Fibroblast of lung (primary cell): ENCODE measurements around the gene DNPH1. TPM values are rescaled to one million over a fixed set of nuclear protein-coding genes. Genes with fewer than 3 reads are reported as not detected.

Experiments
- DNase-seq, 2 donors: peaks; one replicate each; pipeline versions ENCODE4 v3.0.0 to v3.0.0-alpha.2; 2010; ENCODE audit warnings: low read depth in 2 of 2
- H2AFZ ChIP-seq: 2 replicates; pipeline ENCODE4 v1.5.1; 2012; ENCODE audit warnings: low read length, control low read depth, inconsistent platforms
- H3K27ac ChIP-seq: 2 replicates; pipeline ENCODE4 v1.5.1; 2011; ENCODE audit warnings: low read length, control low read depth; ENCODE audit not compliant: insufficient read depth
- H3K27me3 ChIP-seq: 2 replicates; pipeline ENCODE4 v1.5.1; 2011; ENCODE audit warnings: mild to moderate bottlenecking, low read length; ENCODE audit not compliant: control insufficient read depth, insufficient read depth
- H3K36me3 ChIP-seq: 2 replicates; pipeline ENCODE4 v1.5.1; 2011; ENCODE audit warnings: low read length; ENCODE audit not compliant: control insufficient read depth, insufficient read depth
- H3K4me1 ChIP-seq: 2 replicates; pipeline ENCODE4 v1.5.1; 2011; ENCODE audit warnings: low read length; ENCODE audit not compliant: control insufficient read depth, insufficient read depth; ENCODE audit errors: extremely low read depth
- H3K4me2 ChIP-seq: 2 replicates; pipeline ENCODE4 v1.5.1; 2011; ENCODE audit warnings: low read length, control low read depth; ENCODE audit not compliant: insufficient read depth; ENCODE audit errors: extremely low read depth
- H3K4me3 ChIP-seq, 4 experiments: fragments of 200-600 bp in 1 of 4; sonication (generic) in 1 of 4; replicated peaks in 1 of 4; 2 replicates each; pipeline ENCODE4 v1.5.1; 2011 to 2016; ENCODE audit warnings: low read length in 4 of 4, low read depth in 3 of 4, mild to moderate bottlenecking in 3 of 4, control low read depth in 2 of 4, inconsistent platforms in 1 of 4, mixed read lengths in 1 of 4; ENCODE audit not compliant: insufficient read depth in 1 of 4; ENCODE audit errors: control extremely low read depth in 1 of 4
- H3K79me2 ChIP-seq: 2 replicates; pipeline ENCODE4 v1.5.1; 2012; ENCODE audit warnings: mild to moderate bottlenecking, low read length, inconsistent platforms; ENCODE audit not compliant: control insufficient read depth, insufficient read depth
- H3K9ac ChIP-seq: 2 replicates; pipeline ENCODE4 v1.5.1; 2011; ENCODE audit warnings: mild to moderate bottlenecking, low read length, control low read depth; ENCODE audit not compliant: insufficient read depth
- H3K9me3 ChIP-seq: 2 replicates; pipeline ENCODE4 v1.5.1; 2012; ENCODE audit warnings: low read depth, low read length; ENCODE audit not compliant: control insufficient read depth, insufficient read depth
- H4K20me1 ChIP-seq: 2 replicates; pipeline ENCODE4 v1.5.1; 2011; ENCODE audit warnings: low read length; ENCODE audit not compliant: control insufficient read depth, insufficient read depth; ENCODE audit errors: extremely low read depth
- CTCF ChIP-seq, 2 donors: IDR thresholded peaks in 1 of 2; conservative IDR thresholded peaks in 1 of 2; 1 replicate in 1 of 2; 2 replicates in 1 of 2; pipeline ENCODE4 v1.5.1; 2011 to 2012; ENCODE audit warnings: low read length in 2 of 2, control low read depth in 1 of 2, inconsistent platforms in 1 of 2, low read depth in 1 of 2, mild to moderate bottlenecking in 1 of 2
- EZH2 ChIP-seq: IDR thresholded peaks from 2 replicates; pipeline ENCODE4 v1.5.1; 2012; ENCODE audit warnings: low read length, control low read depth, mild to moderate bottlenecking; ENCODE audit errors: missing control alignments
- polyA plus RNA-seq, 2 donors: library from polyadenylated mRNA; depleted of rRNA in 1 of 2; stranded (reverse) in 1 of 2; unstranded in 1 of 2; fragments of >200 nt; gene quantifications; 2 replicates each; pipeline ENCODE4 v1.2.1, GENCODE V29; 2011 to 2012; ENCODE audit warnings: missing spikeins in 1 of 2
- total RNA-seq: library from RNA; depleted of rRNA; stranded (reverse); fragments of >200 nt; gene quantifications from 2 replicates; pipeline ENCODE4 v1.2.1, GENCODE V29; 2014

DNPH1 gene
- total and polyA plus RNA-seq, 2 donors (not counting 1 experiment from before 2014, with no cell fraction given): 31.2 to 52.5 TPM

- Histone ChIP-seq H3K36me3 (peaks cover 31% of the 10 kb centered on the region), H3K27ac (no peak overlapping the region), H3K79me2 (peaks cover 3% of the 10 kb centered on the region), H3K4me2 (no peak overlapping the region), H4K20me1 (no peaks in the 10 kb centered on the region), H3K4me3 (no peak overlapping the region), H3K4me1 (peaks cover 6% of the 10 kb centered on the region), H3K9ac (no peak overlapping the region), H2AFZ (no peak overlapping the region), H3K9me3 (no peaks in the 10 kb centered on the region), H3K27me3 (no peaks in the 10 kb centered on the region)
- no peak for TF ChIP-seq EZH2
- TF ChIP-seq CTCF (conservative IDR thresholded peaks at IDR 0.05 in 1 of 2, IDR thresholded peaks at IDR 0.05 in 1 of 2; ENCODE audit: low read depth in 1 of 2, low read length in 2 of 2): no peak
- no peak for DNase-seq
Measured at GRCh38 chr6:43183441-43183840, 45.8 kb downstream of the DNPH1 start.

- H3K27ac ChIP-seq: peak within 1 kb of the TSS; percentile 67
- H2AFZ ChIP-seq: peak within 1 kb of the TSS; percentile 56
- H3K79me2 ChIP-seq: peaks cover 3% of the 10 kb centered on the region
- H3K9me3 ChIP-seq: no peaks in the 10 kb centered on the region
- H3K27me3 ChIP-seq: no peaks in the 10 kb centered on the region
- H3K4me1 ChIP-seq: peaks cover 6% of the 10 kb centered on the region
- peak within 1 kb of the TSS; percentile 63 for H3K9ac ChIP-seq
- H3K4me3 ChIP-seq: peak within 1 kb of the TSS; percentile 57 to 92 (median 74)
- peaks cover 34% of the 10 kb centered on the region for H3K36me3 ChIP-seq
- TF ChIP-seq CTCF (conservative IDR thresholded peaks at IDR 0.05 in 1 of 2, IDR thresholded peaks at IDR 0.05 in 1 of 2; ENCODE audit: low read depth in 1 of 2, low read length in 2 of 2): no peak
- TF ChIP-seq EZH2: no peak
- no peaks in the 10 kb centered on the region for H4K20me1 ChIP-seq
- peak; percentile 68 to 75 for DNase-seq
- H3K4me2 ChIP-seq: peak within 1 kb of the TSS; percentile 97
Measured at GRCh38 chr6:43181942-43182860, 47.1 kb downstream of the DNPH1 start, which contains the start of gene CUL9. TSS of gene CUL9 (plus strand) at chr6:43182196. CDS start at chr6:43184311, 2,115 bp downstream.

GRCh38 chr6:43181621-43181941, 47.7 kb downstream of the DNPH1 start:
- Histone ChIP-seq H3K9ac (peak overlapping the region; percentile 63), H3K27me3 (no peaks in the 10 kb centered on the region), H3K36me3 (peaks cover 32% of the 10 kb centered on the region), H3K27ac (peak overlapping the region; percentile 67), H3K9me3 (no peaks in the 10 kb centered on the region), H3K4me3 (peak overlapping the region; percentile 57 to 92 (median 74)), H4K20me1 (no peaks in the 10 kb centered on the region), H3K4me2 (peak overlapping the region; percentile 97), H3K79me2 (peaks cover 5% of the 10 kb centered on the region), H2AFZ (peak overlapping the region; percentile 33), H3K4me1 (peaks cover 6% of the 10 kb centered on the region)
- no peak for DNase-seq
- no peak for TF ChIP-seq CTCF (conservative IDR thresholded peaks at IDR 0.05 in 1 of 2, IDR thresholded peaks at IDR 0.05 in 1 of 2; ENCODE audit: low read depth in 1 of 2, low read length in 2 of 2)
